Measurements from ENCODE around the gene PPARG.

PPARG gene

DNA sequence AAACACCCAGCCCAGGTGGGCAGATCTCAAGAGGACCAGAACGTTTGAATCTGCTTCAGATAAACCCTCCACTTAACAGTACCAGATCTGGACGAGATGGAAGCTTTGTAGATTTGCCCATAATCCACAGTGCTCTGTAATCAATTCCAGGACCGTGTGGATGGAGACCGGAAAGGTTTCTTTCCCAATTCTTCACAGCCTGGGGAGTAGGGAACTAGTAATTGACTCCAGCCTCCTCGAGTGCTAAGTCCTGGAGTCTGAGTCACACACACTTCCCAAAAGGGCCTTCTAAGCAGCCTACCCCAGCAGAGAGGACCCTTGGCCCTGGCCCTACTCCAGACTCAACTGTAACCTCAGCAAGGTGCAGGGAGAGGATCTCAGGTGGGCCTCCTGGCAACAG is 139.3 kb downstream of the PPARG start:
- H3K27me3 ChIP-seq (replicated peaks in 2 of 5; ENCODE audit: control insufficient read depth in 4 of 5, insufficient read depth in 5 of 5, low read length in 4 of 5), result peaks cover 0 to 6% (median 2%) of the 10 kb centered on the region in 5 experiments
- 95% methylated on average over 3 of the region's 5 CpGs for WGBS (ENCODE audit: insufficient coverage)
- no peak overlapping the region for H3K4me3 ChIP-seq (ENCODE audit: control insufficient read depth in 1 of 7, extremely low read depth in 1 of 7, insufficient read depth in 4 of 7, low read depth in 2 of 7, low read length in 6 of 7)

DNA sequence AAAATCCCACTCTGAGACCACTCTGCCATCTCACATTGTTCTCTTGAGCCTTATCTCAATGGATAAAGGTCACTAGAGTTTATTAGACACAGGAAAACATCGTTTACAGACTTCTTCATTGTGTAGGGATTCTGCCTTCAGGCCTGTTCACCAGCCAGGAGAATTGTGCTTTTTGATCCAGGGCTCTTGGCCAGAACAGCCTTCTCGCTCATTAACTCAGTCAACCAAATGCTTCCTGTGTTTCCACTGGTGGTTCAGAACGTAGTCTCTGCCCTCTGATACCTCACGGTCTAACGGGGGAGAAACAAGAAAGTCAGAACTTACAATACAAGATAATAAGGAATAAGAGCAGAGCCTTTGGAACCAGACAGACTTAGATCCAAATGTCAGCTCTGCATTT is 141.2 kb downstream of the PPARG start:
- POLR2A ChIA-PET, result no interaction called here
- H3K27me3 ChIP-seq (replicated peaks in 2 of 5; ENCODE audit: control insufficient read depth in 4 of 5, insufficient read depth in 5 of 5, low read length in 4 of 5), result peaks cover 0 to 6% (median 2%) of the 10 kb centered on the region in 5 experiments
- no peaks in the 10 kb centered on the region for H3K4me1 ChIP-seq (ENCODE audit: control extremely low read depth in 1 of 4, control insufficient read depth in 4 of 4, insufficient read depth in 4 of 4, low read length in 3 of 4)
- CTCF ChIA-PET, result no interaction called here
- H3K36me3 ChIP-seq (ENCODE audit: control insufficient read depth in 4 of 4, insufficient read depth in 4 of 4, low read length in 3 of 4), result no peaks in the 10 kb centered on the region
- H3K27ac ChIP-seq (ENCODE audit: insufficient read depth in 1 of 2, low read depth in 1 of 2, low read length in 2 of 2, poor library complexity in 1 of 2, severe bottlenecking in 2 of 2), result no peak overlapping the region
- 43% methylated on average over 4 of the region's 5 CpGs for WGBS (ENCODE audit: insufficient coverage)
- H3K4me3 ChIP-seq (ENCODE audit: control insufficient read depth in 1 of 7, extremely low read depth in 1 of 7, insufficient read depth in 4 of 7, low read depth in 2 of 7, low read length in 6 of 7), result no peak overlapping the region
- no peaks in the 10 kb centered on the region for H3K9me3 ChIP-seq (ENCODE audit: control extremely low read depth in 1 of 5, control insufficient read depth in 4 of 5, insufficient read depth in 2 of 5, low read depth in 1 of 5, low read length in 4 of 5)
- no peak for DNase-seq

More for the DNA sequence above, 139.3 kb downstream of the PPARG start:
- no peaks in the 10 kb centered on the region for H3K36me3 ChIP-seq (ENCODE audit: control insufficient read depth in 4 of 4, insufficient read depth in 4 of 4, low read length in 3 of 4)
- ChIA-PET CTCF (interaction anchor here (1.5 kb wide), 1 partner anchor 32 kb away, joined by 4 read pairs; no protein-coding TSS in a partner anchor), POLR2A (no interaction called here)
- H3K4me1 ChIP-seq (ENCODE audit: control extremely low read depth in 1 of 4, control insufficient read depth in 4 of 4, insufficient read depth in 4 of 4, low read length in 3 of 4), result peaks cover 0 to 15% (median 9%) of the 10 kb centered on the region in 4 experiments
- H3K9me3 ChIP-seq (ENCODE audit: control extremely low read depth in 1 of 5, control insufficient read depth in 4 of 5, insufficient read depth in 2 of 5, low read depth in 1 of 5, low read length in 4 of 5), result no peaks in the 10 kb centered on the region
- no peak overlapping the region for H3K27ac ChIP-seq (ENCODE audit: insufficient read depth in 1 of 2, low read depth in 1 of 2, low read length in 2 of 2, poor library complexity in 1 of 2, severe bottlenecking in 2 of 2)
- no peak for DNase-seq

GRCh38 chr3:12433823-12434222 is 145.0 kb downstream of the PPARG start:
- peaks cover 0 to 14% (median 5%) of the 10 kb centered on the region in 5 experiments for H3K27me3 ChIP-seq (replicated peaks in 2 of 5; ENCODE audit: control insufficient read depth in 4 of 5, insufficient read depth in 5 of 5, low read length in 4 of 5)
- DNase-seq, result no peak
- no peak overlapping the region for H3K4me3 ChIP-seq (ENCODE audit: control insufficient read depth in 1 of 7, extremely low read depth in 1 of 7, insufficient read depth in 4 of 7, low read depth in 2 of 7, low read length in 6 of 7)
- ChIA-PET CTCF (interaction anchor here (1.2 kb wide), 1 partner anchor 11 kb away, joined by 5 read pairs; no protein-coding TSS in a partner anchor), POLR2A (interaction anchor here (0.6 kb wide), 1 partner anchor 93 kb away, joined by 3 read pairs; no protein-coding TSS in a partner anchor)
- H3K36me3 ChIP-seq (ENCODE audit: control insufficient read depth in 4 of 4, insufficient read depth in 4 of 4, low read length in 3 of 4), result no peaks in the 10 kb centered on the region
- WGBS (ENCODE audit: insufficient coverage), result 100% methylated on average over 6 of the region's 6 CpGs
- H3K27ac ChIP-seq (ENCODE audit: insufficient read depth in 1 of 2, low read depth in 1 of 2, low read length in 2 of 2, poor library complexity in 1 of 2, severe bottlenecking in 2 of 2), result no peak overlapping the region
- H3K9me3 ChIP-seq (ENCODE audit: control extremely low read depth in 1 of 5, control insufficient read depth in 4 of 5, insufficient read depth in 2 of 5, low read depth in 1 of 5, low read length in 4 of 5), result no peaks in the 10 kb centered on the region
- H3K4me1 ChIP-seq (ENCODE audit: control extremely low read depth in 1 of 4, control insufficient read depth in 4 of 4, insufficient read depth in 4 of 4, low read length in 3 of 4), result no peaks in the 10 kb centered on the region

DNA sequence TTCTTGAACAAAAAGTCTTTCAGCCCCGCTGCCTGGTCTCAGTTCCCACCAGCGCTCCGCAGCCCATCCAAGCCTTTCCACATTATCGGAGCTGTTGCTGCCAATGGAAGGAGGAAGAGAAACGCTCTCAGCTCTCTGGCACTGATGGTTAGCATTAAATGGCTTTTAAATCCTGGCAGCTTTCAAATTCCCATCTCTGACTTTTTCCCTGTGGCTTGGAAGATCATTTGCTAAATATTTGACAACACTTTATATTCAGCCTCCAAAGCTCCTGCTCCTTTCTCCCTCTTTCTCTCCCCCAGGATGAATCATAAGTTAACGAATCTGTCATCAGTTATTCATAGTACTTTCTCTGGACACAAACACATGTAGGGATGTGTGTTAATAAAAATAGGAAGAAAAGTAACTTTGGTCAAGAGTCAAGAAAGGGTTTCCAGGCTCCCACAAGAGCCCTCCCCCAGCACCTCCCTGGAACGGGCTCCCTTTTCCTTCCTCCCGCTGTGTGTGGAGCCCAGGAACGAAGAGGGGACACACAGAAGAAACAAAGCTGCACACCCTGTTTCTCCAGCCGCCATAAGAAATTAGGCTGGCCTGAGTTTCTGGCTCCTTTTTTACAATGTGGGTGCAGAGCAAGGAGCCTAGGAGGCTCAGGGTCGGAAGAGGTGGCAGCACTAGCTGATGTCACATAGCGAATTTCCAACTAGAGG is 147.8 kb downstream of the PPARG start:
- peaks cover 0 to 14% (median 5%) of the 10 kb centered on the region in 5 experiments for H3K27me3 ChIP-seq (replicated peaks in 2 of 5; ENCODE audit: control insufficient read depth in 4 of 5, insufficient read depth in 5 of 5, low read length in 4 of 5)
- no peak for DNase-seq
- no peaks in the 10 kb centered on the region for H3K9me3 ChIP-seq (ENCODE audit: control extremely low read depth in 1 of 5, control insufficient read depth in 4 of 5, insufficient read depth in 2 of 5, low read depth in 1 of 5, low read length in 4 of 5)
- POLR2A ChIA-PET, result no interaction called here
- no peak overlapping the region for H3K4me3 ChIP-seq (ENCODE audit: control insufficient read depth in 1 of 7, extremely low read depth in 1 of 7, insufficient read depth in 4 of 7, low read depth in 2 of 7, low read length in 6 of 7)
- CTCF ChIA-PET, result no interaction called here
- 96% methylated on average over 9 of the region's 12 CpGs for WGBS (ENCODE audit: insufficient coverage)
- no peak overlapping the region for H3K27ac ChIP-seq (ENCODE audit: insufficient read depth in 1 of 2, low read depth in 1 of 2, low read length in 2 of 2, poor library complexity in 1 of 2, severe bottlenecking in 2 of 2)
- no peaks in the 10 kb centered on the region for H3K4me1 ChIP-seq (ENCODE audit: control extremely low read depth in 1 of 4, control insufficient read depth in 4 of 4, insufficient read depth in 4 of 4, low read length in 3 of 4)
- no peaks in the 10 kb centered on the region for H3K36me3 ChIP-seq (ENCODE audit: control insufficient read depth in 4 of 4, insufficient read depth in 4 of 4, low read length in 3 of 4)

DNA sequence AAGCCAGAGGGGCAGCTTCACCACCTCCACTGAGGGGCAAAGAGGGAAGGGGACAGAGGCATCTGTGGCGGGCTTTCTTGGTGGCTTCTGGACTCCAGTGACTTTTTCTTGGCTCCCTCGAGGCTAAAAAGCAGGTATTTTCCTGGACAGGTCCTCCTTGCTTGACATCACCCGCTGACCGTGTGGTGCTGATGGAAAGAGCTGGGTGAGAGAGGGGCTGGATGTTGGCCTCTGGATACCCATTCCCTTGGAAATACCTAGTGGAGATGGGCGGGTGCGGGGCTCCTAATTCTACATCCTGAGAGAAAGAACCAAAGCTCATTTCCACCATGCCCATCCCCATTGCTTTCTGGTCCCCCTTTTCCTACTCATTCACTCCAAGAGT is 148.3 kb downstream of the PPARG start:
- CTCF ChIA-PET, result no interaction called here

GRCh38 chr3:12437861-12438260 is 149.0 kb downstream of the PPARG start:
- Histone ChIP-seq H3K4me3 (ENCODE audit: control insufficient read depth in 1 of 7, extremely low read depth in 1 of 7, insufficient read depth in 4 of 7, low read depth in 2 of 7, low read length in 6 of 7) (no peak overlapping the region), H3K36me3 (ENCODE audit: control insufficient read depth in 4 of 4, insufficient read depth in 4 of 4, low read length in 3 of 4) (no peaks in the 10 kb centered on the region), H3K4me1 (ENCODE audit: control extremely low read depth in 1 of 4, control insufficient read depth in 4 of 4, insufficient read depth in 4 of 4, low read length in 3 of 4) (no peaks in the 10 kb centered on the region), H3K9me3 (ENCODE audit: control extremely low read depth in 1 of 5, control insufficient read depth in 4 of 5, insufficient read depth in 2 of 5, low read depth in 1 of 5, low read length in 4 of 5) (no peaks in the 10 kb centered on the region), H3K27ac (ENCODE audit: insufficient read depth in 1 of 2, low read depth in 1 of 2, low read length in 2 of 2, poor library complexity in 1 of 2, severe bottlenecking in 2 of 2) (no peak overlapping the region), H3K27me3 (replicated peaks in 2 of 5; ENCODE audit: control insufficient read depth in 4 of 5, insufficient read depth in 5 of 5, low read length in 4 of 5) (peaks cover 0 to 19% (median 5%) of the 10 kb centered on the region in 5 experiments)
- ChIA-PET POLR2A (no interaction called here), CTCF (no interaction called here)
- 94% methylated on average over 13 of the region's 13 CpGs for WGBS (ENCODE audit: insufficient coverage)
- DNase-seq, result no peak

More for the DNA sequence above, 148.3 kb downstream of the PPARG start:
- no peak for DNase-seq
- H3K27ac ChIP-seq (ENCODE audit: insufficient read depth in 1 of 2, low read depth in 1 of 2, low read length in 2 of 2, poor library complexity in 1 of 2, severe bottlenecking in 2 of 2), result no peak overlapping the region
- H3K27me3 ChIP-seq (replicated peaks in 2 of 5; ENCODE audit: control insufficient read depth in 4 of 5, insufficient read depth in 5 of 5, low read length in 4 of 5), result peaks cover 0 to 14% (median 5%) of the 10 kb centered on the region in 5 experiments
- POLR2A ChIA-PET, result no interaction called here
- no peaks in the 10 kb centered on the region for H3K4me1 ChIP-seq (ENCODE audit: control extremely low read depth in 1 of 4, control insufficient read depth in 4 of 4, insufficient read depth in 4 of 4, low read length in 3 of 4)
- H3K4me3 ChIP-seq (ENCODE audit: control insufficient read depth in 1 of 7, extremely low read depth in 1 of 7, insufficient read depth in 4 of 7, low read depth in 2 of 7, low read length in 6 of 7), result no peak overlapping the region
- no peaks in the 10 kb centered on the region for H3K36me3 ChIP-seq (ENCODE audit: control insufficient read depth in 4 of 4, insufficient read depth in 4 of 4, low read length in 3 of 4)
- H3K9me3 ChIP-seq (ENCODE audit: control extremely low read depth in 1 of 5, control insufficient read depth in 4 of 5, insufficient read depth in 2 of 5, low read depth in 1 of 5, low read length in 4 of 5), result no peaks in the 10 kb centered on the region
- WGBS (ENCODE audit: insufficient coverage), result 100% methylated on average over 1 of the region's 6 CpGs

GRCh38 chr3:12438318-12438717 is 149.4 kb downstream of the PPARG start:
- Histone ChIP-seq H3K36me3 (ENCODE audit: control insufficient read depth in 4 of 4, insufficient read depth in 4 of 4, low read length in 3 of 4) (no peaks in the 10 kb centered on the region), H3K4me3 (ENCODE audit: control insufficient read depth in 1 of 7, extremely low read depth in 1 of 7, insufficient read depth in 4 of 7, low read depth in 2 of 7, low read length in 6 of 7) (no peak overlapping the region), H3K27ac (ENCODE audit: insufficient read depth in 1 of 2, low read depth in 1 of 2, low read length in 2 of 2, poor library complexity in 1 of 2, severe bottlenecking in 2 of 2) (no peak overlapping the region), H3K27me3 (replicated peaks in 2 of 5; ENCODE audit: control insufficient read depth in 4 of 5, insufficient read depth in 5 of 5, low read length in 4 of 5) (peaks cover 0 to 20% (median 5%) of the 10 kb centered on the region in 5 experiments), H3K4me1 (ENCODE audit: control extremely low read depth in 1 of 4, control insufficient read depth in 4 of 4, insufficient read depth in 4 of 4, low read length in 3 of 4) (no peaks in the 10 kb centered on the region), H3K9me3 (ENCODE audit: control extremely low read depth in 1 of 5, control insufficient read depth in 4 of 5, insufficient read depth in 2 of 5, low read depth in 1 of 5, low read length in 4 of 5) (no peaks in the 10 kb centered on the region)
- WGBS (ENCODE audit: insufficient coverage), result 100% methylated on average over 4 of the region's 4 CpGs
- no peak for DNase-seq
- ChIA-PET POLR2A (no interaction called here), CTCF (no interaction called here)
